Lower leg skin (tissue), 3 donors: Measurements from ENCODE around the gene PSMG2.

Source experiments
- CTCF ChIP-seq, 3 donors: fragments of 450-650 bp; IDR thresholded peaks; one replicate each; pipeline ENCODE4 v1.5.1; 2016; ENCODE audit warnings: antibody characterized with exemption in 3 of 3, mild to moderate bottlenecking in 3 of 3, moderate library complexity in 2 of 3
- POLR2A ChIP-seq, 2 donors: fragments of 450-650 bp; IDR thresholded peaks; one replicate each; pipeline ENCODE4 v1.6.1; 2016 to 2017; ENCODE audit warnings: antibody characterized with exemption in 2 of 2, mild to moderate bottlenecking in 1 of 2, moderate library complexity in 1 of 2

DNA sequence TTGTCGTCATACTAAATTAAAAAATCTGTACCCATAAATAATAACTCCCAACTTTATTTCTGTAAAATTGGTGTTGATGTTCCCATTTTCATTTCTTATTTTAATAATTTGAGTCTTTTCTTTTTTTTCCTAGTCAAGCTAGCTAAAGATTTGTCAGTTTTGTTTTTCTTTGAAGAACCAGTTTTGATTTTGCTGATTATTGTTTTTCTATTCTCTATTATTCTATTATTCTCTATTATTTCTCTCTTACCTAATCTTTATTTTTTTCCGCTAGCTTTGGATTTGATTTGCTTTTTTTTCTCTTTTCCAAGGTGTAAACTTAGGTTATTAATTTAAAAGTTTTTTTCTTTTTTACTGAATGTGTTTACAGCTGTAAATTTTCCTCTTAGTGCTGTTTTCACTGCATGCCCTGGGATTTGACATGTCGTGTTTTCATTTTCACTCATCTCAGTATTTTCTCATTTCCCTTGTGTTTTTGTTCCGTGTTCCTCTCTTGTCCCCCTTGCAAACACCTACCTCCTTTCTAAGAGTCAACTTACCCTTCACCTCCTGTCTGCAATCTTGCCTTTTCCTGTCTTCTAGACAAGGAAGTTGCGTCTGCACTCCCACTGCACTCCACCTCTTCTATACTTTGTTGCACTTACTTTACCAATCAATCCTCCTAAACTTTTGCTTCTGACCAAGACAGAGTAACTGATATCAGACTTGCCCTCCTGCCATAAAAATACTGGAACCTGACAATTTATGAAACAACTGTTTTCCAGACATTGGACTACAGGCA, 18.8 kb downstream of the PSMG2 start:
- TF ChIP-seq CTCF (IDR thresholded peaks at IDR 0.05) (no peak), POLR2A (IDR thresholded peaks at IDR 0.05) (no peak)
